PC-3 (cell line): ENCODE results near the gene NSUN3. TPM values are rescaled to one million over a fixed set of nuclear protein-coding genes. Genes with fewer than 3 reads are reported as not detected.

Experiments used
- ATAC-seq: fragments of 200-7000 bp; cut with Tn5 transposase; 2 replicates; pipeline ENCODE4 v1.9.1; 2020; ENCODE audit warnings: mild to moderate bottlenecking, moderate library complexity
- BruUV-seq: library from RNA; stranded (reverse); fragments of 400-500 nt; replicated peaks from 2 replicates; lab custom pipeline; 2021; lab: Mats Ljungman, UMichigan
- CTCF ChIA-PET: fragments of 300-600 bp; sonication (Branson Sonifier 250); formaldehyde crosslinking; loops from one replicate; lab custom pipeline; 2022; ENCODE audit warnings: antibody characterized with exemption; lab: Charles Lee
- POLR2A ChIA-PET: fragments of 300-600 bp; sonication (Branson Sonifier 250); formaldehyde crosslinking; loops from one replicate; lab custom pipeline; 2022; ENCODE audit warnings: antibody characterized with exemption; ENCODE audit not compliant: unreplicated experiment; lab: Charles Lee
- DNase-seq: peaks from one replicate; pipeline ENCODE4 v3.0.0-alpha.2; 2015
- H2AFZ ChIP-seq: fragments of 300-600 bp; sonication (generic); 2 replicates; pipeline ENCODE4 v1.6.0; 2016; ENCODE audit warnings: antibody characterized with exemption, low read length
- H3F3A ChIP-seq: fragments of 300-600 bp; sonication (generic); one replicate; pipeline ENCODE4 v1.6.0; 2017; ENCODE audit warnings: antibody characterized with exemption, low read length, control low read depth, mild to moderate bottlenecking; ENCODE audit not compliant: unreplicated experiment
- H3K27ac ChIP-seq: fragments of 300-600 bp; sonication (generic); 2 replicates; pipeline ENCODE4 v1.5.1; 2016; ENCODE audit warnings: mild to moderate bottlenecking, low read length
- H3K27me3 ChIP-seq: fragments of 300-600 bp; sonication (generic); 2 replicates; pipeline ENCODE4 v1.6.1; 2016; ENCODE audit warnings: low read length, mixed read lengths
- H3K36me3 ChIP-seq: fragments of 300-600 bp; sonication (generic); 2 replicates; pipeline ENCODE4 v1.6.1; 2016; ENCODE audit warnings: low read depth, mixed run types, low read length, mixed read lengths
- H3K4me1 ChIP-seq: fragments of 300-600 bp; sonication (generic); 2 replicates; pipeline ENCODE4 v1.5.1; 2016; ENCODE audit warnings: low read length; ENCODE audit not compliant: insufficient read depth
- H3K4me2 ChIP-seq: fragments of 300-600 bp; sonication (generic); 2 replicates; pipeline ENCODE4 v1.6.0; 2016; ENCODE audit warnings: low read length
- H3K4me3 ChIP-seq: fragments of 300-600 bp; sonication (generic); 2 replicates; pipeline ENCODE4 v1.5.1; 2016; ENCODE audit warnings: mild to moderate bottlenecking, low read length, mixed read lengths
- H3K79me2 ChIP-seq: fragments of 300-600 bp; sonication (generic); 2 replicates; pipeline ENCODE4 v1.6.1; 2017; ENCODE audit warnings: low read length, mixed read lengths
- H3K9ac ChIP-seq: fragments of 300-600 bp; sonication (generic); 2 replicates; pipeline ENCODE4 v1.6.0; 2016; ENCODE audit warnings: mild to moderate bottlenecking, low read length
- H3K9me2 ChIP-seq: fragments of 300-600 bp; sonication (generic); replicated peaks from 2 replicates; pipeline ENCODE4 v1.6.1; 2016; ENCODE audit warnings: mixed run types, low read length, mixed read lengths
- H3K9me3 ChIP-seq: fragments of 300-600 bp; sonication (generic); 2 replicates; pipeline ENCODE4 v1.6.1; 2016; ENCODE audit warnings: low read length, mixed read lengths
- H4K20me1 ChIP-seq: fragments of 300-600 bp; sonication (generic); 2 replicates; pipeline ENCODE4 v1.6.1; 2016; ENCODE audit warnings: low read length, mixed read lengths
- EZH2 ChIP-seq: fragments of 300-600 bp; sonication (generic); IDR thresholded peaks from one replicate; pipeline ENCODE4 v1.6.1; 2017; ENCODE audit warnings: antibody characterized with exemption, mild to moderate bottlenecking, low read length; ENCODE audit not compliant: unreplicated experiment
- EZH2phosphoT487 ChIP-seq: fragments of 300-600 bp; sonication (generic); IDR thresholded peaks from 2 replicates; pipeline ENCODE4 v1.6.1; 2018; ENCODE audit warnings: mild to moderate bottlenecking, antibody characterized with exemption, low read length, borderline replicate concordance
- intact Hi-C: fragments of 100-400 bp; cut with micrococcal nuclease; formaldehyde crosslinking; loops from 2 replicates; pipeline ENCODE4 v1.9.0; 2023
- total RNA-seq: library from RNA; depleted of rRNA; stranded (reverse); fragments of >200 nt; gene quantifications from 2 replicates; pipeline ENCODE4 v1.2.3, GENCODE V29; 2014
- TF ChIP-seq, protein P1 (sequence below): fragments of 300-600 bp; sonication (generic); conservative IDR thresholded peaks from 2 replicates; pipeline ENCODE4 v1.5.1; 2017; ENCODE audit warnings: antibody characterized with exemption, low read depth, mild to moderate bottlenecking, low read length

NSUN3 gene
- total RNA-seq, 1 experiment from 2014 or later = 4.4 TPM

DNA sequence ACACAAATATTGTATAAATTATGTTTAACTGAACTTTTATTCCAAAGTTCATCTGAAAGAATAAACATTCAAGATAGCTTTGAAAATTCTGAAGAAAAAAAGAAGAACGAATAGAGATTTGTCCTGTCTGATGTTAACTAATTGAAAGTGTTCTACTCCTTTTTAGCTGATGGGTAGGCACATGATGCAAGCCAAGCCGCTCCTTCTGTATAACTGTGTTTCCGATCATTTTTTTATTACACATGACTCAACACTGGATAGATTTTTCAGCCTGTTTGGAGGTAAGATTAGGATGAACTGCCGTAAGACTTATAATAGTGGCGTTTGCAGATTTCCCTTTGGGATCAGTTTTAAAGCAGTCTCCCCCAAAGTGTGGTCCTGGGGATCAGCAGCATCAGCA, 19.0 kb downstream of the NSUN3 start:
- H2AFZ ChIP-seq = no peak overlapping the region

DNA sequence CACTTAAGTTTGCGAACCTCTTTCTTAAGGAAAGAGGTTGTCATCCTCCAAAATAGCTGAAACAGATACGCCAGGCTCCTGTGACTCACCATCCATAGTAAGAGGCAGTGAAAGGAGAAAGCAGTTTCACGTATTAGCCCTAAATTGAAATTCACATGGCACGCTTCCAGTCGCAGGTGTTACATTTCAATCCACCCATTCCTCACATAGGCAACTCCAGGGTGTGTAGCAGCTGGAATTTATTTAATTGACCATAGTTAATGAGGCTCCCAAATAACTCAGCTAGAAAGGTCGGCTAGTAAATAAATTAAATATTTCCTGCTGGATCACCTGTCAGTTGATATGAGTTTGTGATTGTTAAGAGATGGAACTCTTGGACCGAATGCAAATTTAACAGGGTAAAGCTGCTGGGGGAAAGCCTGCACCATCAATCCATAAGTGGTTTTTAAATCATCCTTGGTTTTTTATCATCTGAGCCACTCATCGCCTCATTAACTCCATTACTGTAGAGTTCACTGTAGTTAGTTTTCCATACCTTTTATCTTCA, 19.6 kb downstream of the NSUN3 start:
- no peaks in the 10 kb centered on the region for H3K27me3 ChIP-seq
- H3K9ac ChIP-seq = no peak overlapping the region
- no peaks in the 10 kb centered on the region for H3F3A ChIP-seq
- BruUV-seq = no TSS peak
- H3K36me3 ChIP-seq = 0 out of 2 replicates have a peak, but pooled peaks cover 7% of the 10 kb centered on the region
- intact Hi-C loops = no loop called here
- H3K27ac ChIP-seq = no peak overlapping the region
- H2AFZ ChIP-seq = no peak overlapping the region
- ATAC-seq (no peak), DNase-seq (no peak)
- TF ChIP-seq EZH2phosphoT487 (no peak), EZH2 (no peak)
- TF ChIP-seq, protein P1, sequence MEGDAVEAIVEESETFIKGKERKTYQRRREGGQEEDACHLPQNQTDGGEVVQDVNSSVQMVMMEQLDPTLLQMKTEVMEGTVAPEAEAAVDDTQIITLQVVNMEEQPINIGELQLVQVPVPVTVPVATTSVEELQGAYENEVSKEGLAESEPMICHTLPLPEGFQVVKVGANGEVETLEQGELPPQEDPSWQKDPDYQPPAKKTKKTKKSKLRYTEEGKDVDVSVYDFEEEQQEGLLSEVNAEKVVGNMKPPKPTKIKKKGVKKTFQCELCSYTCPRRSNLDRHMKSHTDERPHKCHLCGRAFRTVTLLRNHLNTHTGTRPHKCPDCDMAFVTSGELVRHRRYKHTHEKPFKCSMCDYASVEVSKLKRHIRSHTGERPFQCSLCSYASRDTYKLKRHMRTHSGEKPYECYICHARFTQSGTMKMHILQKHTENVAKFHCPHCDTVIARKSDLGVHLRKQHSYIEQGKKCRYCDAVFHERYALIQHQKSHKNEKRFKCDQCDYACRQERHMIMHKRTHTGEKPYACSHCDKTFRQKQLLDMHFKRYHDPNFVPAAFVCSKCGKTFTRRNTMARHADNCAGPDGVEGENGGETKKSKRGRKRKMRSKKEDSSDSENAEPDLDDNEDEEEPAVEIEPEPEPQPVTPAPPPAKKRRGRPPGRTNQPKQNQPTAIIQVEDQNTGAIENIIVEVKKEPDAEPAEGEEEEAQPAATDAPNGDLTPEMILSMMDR = no peak
- 0 out of 2 replicates have a peak, but pooled peaks cover 3% of the 10 kb centered on the region for H4K20me1 ChIP-seq
- ChIA-PET POLR2A (no interaction called here), CTCF (interaction anchor here (0.6 kb wide), 1 partner anchor 12 kb away, joined by 3 read pairs; no protein-coding TSS in a partner anchor)
- no peaks in the 10 kb centered on the region for H3K4me1 ChIP-seq
- no peak overlapping the region for H3K4me3 ChIP-seq
- no peaks in the 10 kb centered on the region for H3K9me3 ChIP-seq
- no peaks in the 10 kb centered on the region for H3K9me2 ChIP-seq
- no peak overlapping the region for H3K4me2 ChIP-seq
- no peaks in the 10 kb centered on the region for H3K79me2 ChIP-seq

More for the DNA sequence above, 19.0 kb downstream of the NSUN3 start:
- no peaks in the 10 kb centered on the region for H3K4me1 ChIP-seq
- peak; percentile 63; the same call in 1 of the 2 replicates for ATAC-seq
- H3K9ac ChIP-seq = no peak overlapping the region
- ChIA-PET POLR2A (interaction anchor here (0.5 kb wide), 1 partner anchor 108 kb away, joined by 5 read pairs; the partner anchor contains the start of gene PROS1), CTCF (interaction anchor here (0.6 kb wide), 1 partner anchor 11 kb away, joined by 3 read pairs; no protein-coding TSS in a partner anchor)
- intact Hi-C loops = no loop called here
- no peak overlapping the region for H3K4me2 ChIP-seq
- H3K9me3 ChIP-seq = no peaks in the 10 kb centered on the region
- no peak overlapping the region for H3K27ac ChIP-seq
- H3K36me3 ChIP-seq = 0 out of 2 replicates have a peak, but pooled peaks cover 7% of the 10 kb centered on the region
- H4K20me1 ChIP-seq = 0 out of 2 replicates have a peak, but pooled peaks cover 3% of the 10 kb centered on the region
- no peak overlapping the region for H3K4me3 ChIP-seq
- BruUV-seq = no TSS peak
- H3F3A ChIP-seq = no peaks in the 10 kb centered on the region
- no peaks in the 10 kb centered on the region for H3K79me2 ChIP-seq
- DNase-seq = no peak
- H3K9me2 ChIP-seq = no peaks in the 10 kb centered on the region
- TF ChIP-seq, protein P1 = no peak
- TF ChIP-seq EZH2 = no peak
- TF ChIP-seq EZH2phosphoT487 = no peak
- H3K27me3 ChIP-seq = no peaks in the 10 kb centered on the region

GRCh38 chr3:94083261-94083660, 20.4 kb downstream of the NSUN3 start:
- Histone ChIP-seq H3F3A (no peaks in the 10 kb centered on the region), H2AFZ (no peak overlapping the region), H3K9ac (no peak overlapping the region), H3K9me3 (no peaks in the 10 kb centered on the region), H3K9me2 (no peaks in the 10 kb centered on the region), H3K27me3 (no peaks in the 10 kb centered on the region), H3K4me1 (no peaks in the 10 kb centered on the region), H3K27ac (no peak overlapping the region), H3K4me2 (no peak overlapping the region), H3K36me3 (0 out of 2 replicates have a peak, but pooled peaks cover 7% of the 10 kb centered on the region), H3K79me2 (no peaks in the 10 kb centered on the region), H4K20me1 (0 out of 2 replicates have a peak, but pooled peaks cover 3% of the 10 kb centered on the region), H3K4me3 (no peak overlapping the region)
- no peak for DNase-seq
- TF ChIP-seq, protein P1 = no peak
- no peak for TF ChIP-seq EZH2
- TF ChIP-seq EZH2phosphoT487 = no peak
- no peak for ATAC-seq
- POLR2A ChIA-PET = no interaction called here
- BruUV-seq = no TSS peak
- intact Hi-C loops = no loop called here
- CTCF ChIA-PET = no interaction called here
